OCI-LY1 (cell line): ENCODE results near the gene TEKT2.

Source experiments
- CTCF ChIP-seq: fragments of 200-600 bp; sonication (generic), shearing (Covaris generic); IDR thresholded peaks from 2 replicates; pipeline ENCODE4 v1.5.1; 2017; ENCODE audit warnings: mild to moderate bottlenecking, antibody characterized with exemption, low read length, moderate library complexity, mixed read lengths
- EZH2 ChIP-seq: fragments of 200-600 bp; sonication (generic), shearing (Covaris generic); IDR thresholded peaks from 2 replicates; pipeline ENCODE4 v1.8.0; 2017; ENCODE audit warnings: borderline replicate concordance, mixed run types, mild to moderate bottlenecking, antibody characterized with exemption, low read length, moderate library complexity, mixed read lengths

GRCh38 chr1:36083635-36084496 lies at the start of gene TEKT2:
- TF ChIP-seq CTCF, result no peak
- no peak for TF ChIP-seq EZH2
